Brain microvascular endothelial cell (primary cell): ENCODE measurements around the gene TNFAIP8L3.
A peak's percentile ranks its signal among the peaks of the same experiment; 100 is the strongest.
"Not testable (repeated sequence)": the region's sequence is repeated elsewhere in the genome, so short reads cannot be mapped to it uniquely, and the experiment has no call there.

Experiments used
- DNase-seq: peaks from one replicate; pipeline ENCODE4 v3.0.0-alpha.2; 2020
- H3K27ac ChIP-seq: fragments of 250-450 bp; sonication (Bioruptor Pico); 2 replicates; pipeline ENCODE4 v1.5.1; 2020; ENCODE audit warnings: mild to moderate bottlenecking, moderate library complexity
- H3K27me3 ChIP-seq: fragments of 250-450 bp; sonication (Bioruptor Pico); replicated peaks from 2 replicates; pipeline ENCODE4 v1.5.1; 2020; ENCODE audit warnings: mild to moderate bottlenecking
- H3K36me3 ChIP-seq: fragments of 250-450 bp; sonication (Bioruptor Pico); replicated peaks from 2 replicates; pipeline ENCODE4 v1.5.1; 2020; ENCODE audit warnings: mild to moderate bottlenecking
- H3K4me3 ChIP-seq: 2 replicates; pipeline ENCODE4 v1.5.1; 2011; ENCODE audit warnings: low read depth, mild to moderate bottlenecking, control low read depth, low read length, moderate library complexity
- CTCF ChIP-seq: IDR thresholded peaks from 2 replicates; pipeline ENCODE4 v1.5.1; 2011; ENCODE audit warnings: low read depth, mild to moderate bottlenecking, moderate library complexity, low read length, control low read depth, inconsistent platforms; ENCODE audit errors: missing control alignments
- in situ Hi-C: cut with HindIII; loops from 2 replicates; pipeline ENCODE4 v1.10.0; 2017; ENCODE audit warnings: low sequenced_read_pairs, low pct_ligation_motif_present

Gene TNFAIP8L3

GRCh38 chr15:51130344-51130743 lies 35.6 kb upstream of the TNFAIP8L3 start:
- Histone ChIP-seq H3K27ac (no peak overlapping the region), H3K36me3 (no peaks in the 10 kb centered on the region), H3K27me3 (no peaks in the 10 kb centered on the region), H3K4me3 (no peak overlapping the region)
- in situ Hi-C loops = no loop called here
- TF ChIP-seq CTCF = no peak
- DNase-seq = no peak

GRCh38 chr15:51129535-51130188 lies 35.0 kb upstream of the TNFAIP8L3 start:
- Histone ChIP-seq H3K27me3 (no peaks in the 10 kb centered on the region), H3K27ac (no peak overlapping the region), H3K4me3 (no peak overlapping the region), H3K36me3 (no peaks in the 10 kb centered on the region)
- in situ Hi-C loops = no loop called here
- DNase-seq = no peak
- TF ChIP-seq CTCF = no peak

- in situ Hi-C loops = no loop called here
- no peak for TF ChIP-seq CTCF
- DNase-seq = no peak
- Histone ChIP-seq H3K4me3 (no peak overlapping the region), H3K27ac (no peak overlapping the region), H3K27me3 (no peaks in the 10 kb centered on the region), H3K36me3 (no peaks in the 10 kb centered on the region)
Measured at GRCh38 chr15:51128701-51129100, 34.0 kb upstream of the TNFAIP8L3 start.

DNA sequence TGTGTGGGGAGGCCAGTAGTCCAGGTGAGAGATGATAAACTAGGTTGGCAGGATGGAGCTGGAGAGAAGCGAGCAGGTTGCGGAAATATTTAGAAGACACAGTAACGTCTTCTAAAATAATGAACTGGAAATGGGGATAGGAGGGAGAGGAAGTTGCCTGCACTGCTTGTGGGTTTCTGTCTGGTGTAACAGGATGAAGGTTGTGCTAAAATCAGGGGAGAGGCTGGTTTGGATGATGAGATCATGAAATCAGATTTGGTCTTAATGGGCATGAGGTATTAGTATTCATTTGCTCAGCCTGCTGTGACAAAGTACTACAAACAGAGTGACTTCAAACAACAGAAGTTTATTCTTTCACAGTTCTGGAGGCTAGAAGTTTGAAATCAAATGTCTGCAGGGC lies 32.1 kb upstream of the TNFAIP8L3 start:
- H3K4me3 ChIP-seq = no peak overlapping the region
- H3K27ac ChIP-seq = no peak overlapping the region
- in situ Hi-C loops = no loop called here
- no peaks in the 10 kb centered on the region for H3K36me3 ChIP-seq
- no peaks in the 10 kb centered on the region for H3K27me3 ChIP-seq
- TF ChIP-seq CTCF = no peak
- DNase-seq = no peak

DNA sequence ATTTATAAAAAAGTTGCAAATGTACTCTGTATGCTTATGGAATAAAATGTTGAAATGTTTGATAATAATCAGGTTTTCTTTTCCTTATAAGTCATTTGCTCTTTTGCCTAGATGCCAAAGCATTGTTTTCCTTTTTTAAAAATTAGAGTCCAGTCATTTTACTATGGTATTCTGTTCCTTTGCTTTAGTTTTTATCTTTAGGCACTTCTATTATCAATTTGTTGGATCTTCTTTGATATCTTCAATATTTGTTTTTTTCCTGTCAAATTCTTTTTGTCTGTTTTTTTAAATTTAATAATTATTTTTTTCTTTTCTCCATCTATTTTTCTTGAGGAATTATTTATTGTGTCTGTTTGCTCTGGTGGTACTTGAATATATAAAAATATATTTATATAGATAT lies 28.3 kb upstream of the TNFAIP8L3 start:
- DNase-seq, H3K4me3 ChIP-seq, in situ Hi-C loops, H3K36me3 ChIP-seq, H3K27ac ChIP-seq, H3K27me3 ChIP-seq: not testable (repeated sequence)

GRCh38 chr15:51121631-51122225 lies 27.0 kb upstream of the TNFAIP8L3 start:
- in situ Hi-C loops = no loop called here
- no peak overlapping the region for H3K4me3 ChIP-seq
- peak overlapping the region; percentile 86 for H3K27ac ChIP-seq
- TF ChIP-seq CTCF = no peak
- no peak for DNase-seq
- no peaks in the 10 kb centered on the region for H3K27me3 ChIP-seq
- no peaks in the 10 kb centered on the region for H3K36me3 ChIP-seq
